GM15510 (cell line): ENCODE data around the gene TCP1.

Experiments
- POLR2A ChIP-seq: IDR thresholded peaks from 3 replicates; pipeline ENCODE4 v1.6.1; 2011; ENCODE audit warnings: borderline replicate concordance; ENCODE audit not compliant: insufficient read length; ENCODE audit errors: extremely low read depth

TCP1 gene

DNA sequence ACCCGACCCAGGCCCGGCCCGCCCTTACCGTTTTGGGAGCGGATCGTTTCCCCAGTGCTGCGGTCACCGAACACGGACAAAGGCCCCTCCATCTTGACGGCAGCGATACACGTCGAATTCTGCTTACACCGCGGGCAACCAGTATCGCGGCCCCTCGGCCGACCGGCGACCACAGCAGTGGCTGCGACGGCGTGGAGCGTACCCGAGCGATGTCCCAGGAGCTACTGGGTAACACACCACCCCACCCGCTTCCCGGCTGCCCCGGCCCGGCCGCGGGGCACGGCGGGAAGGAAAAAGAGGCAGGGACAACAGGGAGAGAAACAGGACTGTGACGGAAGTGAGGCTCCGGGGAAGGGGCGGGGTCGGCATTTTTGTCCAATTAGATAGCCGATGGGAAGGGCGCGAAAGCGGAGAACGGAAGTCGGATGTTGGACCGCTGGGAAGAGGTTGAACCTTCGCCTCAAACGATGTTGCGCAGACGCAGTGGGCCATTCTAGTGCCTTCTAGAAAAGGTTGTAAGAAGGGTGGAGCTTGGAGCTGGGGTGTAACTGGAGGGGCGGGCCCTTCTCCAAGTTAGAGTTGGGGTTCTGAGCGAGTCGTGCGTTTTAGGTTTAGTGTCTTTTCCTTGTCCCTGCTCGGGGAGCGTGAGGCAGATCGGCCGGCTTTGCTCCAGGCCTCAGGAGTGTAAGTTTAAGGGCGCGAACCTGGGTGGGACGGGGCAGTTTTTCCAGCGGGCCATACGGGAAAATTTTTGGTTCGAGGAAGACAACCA lies at the start of gene TCP1:
TSS of gene TCP1 (minus strand) at position 226 of the 772 bp plus-strand sequence. CDS start at position 92, 134 bp downstream.
- peak; percentile 97 for TF ChIP-seq POLR2A

DNA sequence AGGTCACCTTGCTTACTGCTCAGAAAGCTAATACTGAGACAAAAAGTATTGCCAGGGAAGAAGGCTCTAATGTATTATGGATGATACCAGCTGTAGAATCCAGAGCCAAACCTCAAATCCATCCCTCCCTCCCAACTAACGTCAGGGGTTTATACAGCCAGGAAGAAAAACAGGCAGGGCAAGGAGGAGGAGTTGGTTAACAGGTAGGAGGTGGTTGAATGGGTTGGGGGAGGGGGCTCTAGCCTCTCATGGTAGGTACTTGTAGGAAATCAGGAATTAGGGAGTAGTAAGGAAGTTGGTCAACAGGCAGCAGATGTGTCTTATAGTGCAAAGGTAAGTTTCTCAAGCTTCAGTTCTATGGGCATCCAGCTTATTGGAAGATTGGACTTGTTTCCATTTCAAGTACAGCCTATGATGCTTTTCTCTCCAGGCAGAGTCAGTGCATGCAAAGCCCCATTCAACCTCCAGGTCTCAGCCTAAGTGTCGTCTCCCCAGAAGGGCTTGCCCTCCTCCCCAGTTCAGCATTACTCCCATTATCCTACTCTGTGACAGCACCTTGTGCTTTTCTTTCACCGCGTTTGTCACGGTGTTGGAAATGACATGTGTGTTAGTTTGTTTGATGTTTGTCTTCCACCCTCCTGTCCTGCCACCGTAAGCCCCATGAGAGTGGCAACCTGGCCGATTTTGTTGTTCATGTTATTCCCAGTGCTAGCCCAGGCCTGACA lies 48.8 kb upstream of the TCP1 start:
- no peak for TF ChIP-seq POLR2A

DNA sequence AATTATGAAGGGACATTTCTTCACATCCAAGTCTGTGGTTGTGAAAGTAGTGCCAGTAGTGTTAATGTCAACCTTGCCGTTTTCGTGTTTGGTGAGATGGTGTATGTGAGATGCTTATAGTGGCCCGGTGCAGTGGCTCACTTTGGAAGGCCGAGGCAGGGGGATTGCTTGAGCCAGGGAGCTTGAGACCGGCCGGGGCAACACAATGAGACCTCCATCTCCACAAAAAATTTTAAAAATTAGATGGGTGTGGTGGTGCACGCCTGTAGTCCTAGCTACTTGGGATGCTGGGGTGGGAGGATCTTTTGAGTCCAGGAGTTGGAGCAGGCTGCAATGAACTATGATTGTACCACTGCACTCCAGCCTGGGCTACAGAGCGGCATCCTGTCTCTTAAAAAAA lies 48.1 kb upstream of the TCP1 start:
- TF ChIP-seq POLR2A = no peak

DNA sequence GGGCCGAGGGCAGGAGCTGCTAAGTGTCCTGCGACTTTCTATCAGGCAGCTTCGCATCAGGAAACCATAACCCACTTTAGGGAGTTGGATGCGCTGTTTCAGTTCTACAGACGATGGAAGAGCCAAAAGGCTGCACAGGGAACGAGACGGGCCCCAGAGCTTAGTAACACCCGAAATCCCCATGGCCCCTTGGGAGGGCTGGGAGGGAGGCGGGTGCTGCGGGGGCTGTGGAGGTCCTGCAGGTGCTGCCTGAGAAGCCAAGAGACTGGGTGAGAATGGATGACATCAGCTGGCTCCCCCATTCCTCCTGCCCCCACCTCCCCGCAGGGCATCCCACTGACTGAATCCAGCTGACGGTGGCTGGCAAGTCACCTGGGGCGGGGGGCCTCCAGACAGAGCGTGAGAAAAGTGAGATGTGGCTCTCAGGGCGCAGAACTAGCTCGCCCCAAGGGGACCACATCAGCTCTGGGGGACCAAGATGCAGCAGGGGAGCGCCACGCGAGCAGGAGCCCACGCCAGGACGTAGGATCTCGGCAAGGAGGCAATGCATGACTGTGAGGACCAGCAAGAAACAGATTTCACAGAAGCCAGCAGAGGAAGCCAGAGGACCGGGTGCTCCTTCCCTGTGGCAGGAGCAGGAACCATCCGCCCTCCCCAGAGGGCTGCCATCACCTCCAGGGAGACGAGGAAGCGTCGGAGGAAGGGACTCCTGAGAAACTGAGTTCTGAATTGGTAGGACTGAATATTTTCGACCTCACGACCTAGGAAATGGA lies 47.5 kb upstream of the TCP1 start:
- TF ChIP-seq POLR2A = no peak

DNA sequence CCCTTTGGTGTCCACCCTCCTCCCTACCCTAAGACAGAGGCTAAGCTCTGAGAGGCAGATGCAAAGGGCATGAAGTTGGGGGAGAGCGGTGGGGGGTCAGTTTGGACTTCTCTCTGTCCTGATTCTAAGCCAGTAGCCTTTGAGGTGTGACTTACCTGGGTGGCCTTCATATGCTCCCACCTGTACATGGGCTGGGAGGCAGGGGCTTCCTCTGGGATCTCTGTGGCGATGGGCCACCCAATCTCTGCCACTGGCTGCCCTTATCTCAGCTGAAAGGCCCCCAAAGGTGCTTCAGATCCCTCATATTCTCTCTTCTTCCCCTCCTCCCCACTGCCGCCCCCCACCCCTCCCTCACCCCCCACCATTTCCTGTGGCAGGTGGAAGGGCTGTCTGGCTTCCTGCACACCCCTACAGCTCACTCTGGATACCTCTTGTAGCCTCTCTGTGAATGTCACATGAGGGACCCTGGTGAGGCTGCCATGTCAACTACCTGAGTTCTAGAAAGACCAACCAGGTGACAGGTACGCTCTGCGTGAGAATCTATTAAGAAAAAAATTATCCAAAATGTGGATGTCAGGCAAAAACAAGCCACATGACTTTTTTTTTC lies 44.7 kb upstream of the TCP1 start:
- no peak for TF ChIP-seq POLR2A

DNA sequence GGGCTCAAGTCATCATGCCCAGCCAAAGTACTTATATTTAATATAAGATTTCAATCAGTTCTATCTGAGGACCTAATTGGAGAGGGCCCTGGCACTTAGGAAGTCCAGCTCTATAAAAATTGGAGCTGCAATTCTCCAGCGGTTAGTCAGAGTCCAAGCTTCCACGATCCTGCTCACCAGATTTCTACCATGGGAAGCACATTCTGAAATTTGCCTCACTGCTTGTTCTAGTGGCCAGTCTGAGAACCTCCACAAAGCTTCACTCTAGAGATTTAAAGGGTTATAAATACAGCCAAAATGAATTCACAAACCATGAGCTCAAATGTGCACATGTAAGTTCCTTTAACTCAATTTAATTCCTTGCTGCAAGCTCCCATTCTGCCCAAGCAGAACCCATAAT lies 44.2 kb upstream of the TCP1 start:
- TF ChIP-seq POLR2A = no peak

DNA sequence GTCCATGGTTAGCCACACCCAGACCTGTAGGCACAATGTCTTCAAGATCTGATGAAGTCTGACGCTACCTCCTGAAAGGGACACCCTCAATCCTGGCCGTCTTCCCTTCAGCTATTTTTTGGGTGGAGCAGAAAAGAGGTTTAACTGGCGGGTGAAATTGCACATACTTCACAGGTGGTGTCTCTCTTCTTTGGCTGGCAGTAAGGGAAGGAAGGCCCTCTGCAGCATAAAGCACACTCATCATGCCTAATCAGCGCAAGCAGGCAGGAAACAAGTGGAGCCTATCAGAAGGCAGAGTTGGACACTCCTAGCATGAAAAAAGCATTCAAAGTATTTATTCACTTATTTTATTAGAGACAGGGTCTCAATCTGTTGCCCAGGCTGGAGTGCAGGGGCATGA lies 43.5 kb upstream of the TCP1 start:
- no peak for TF ChIP-seq POLR2A

DNA sequence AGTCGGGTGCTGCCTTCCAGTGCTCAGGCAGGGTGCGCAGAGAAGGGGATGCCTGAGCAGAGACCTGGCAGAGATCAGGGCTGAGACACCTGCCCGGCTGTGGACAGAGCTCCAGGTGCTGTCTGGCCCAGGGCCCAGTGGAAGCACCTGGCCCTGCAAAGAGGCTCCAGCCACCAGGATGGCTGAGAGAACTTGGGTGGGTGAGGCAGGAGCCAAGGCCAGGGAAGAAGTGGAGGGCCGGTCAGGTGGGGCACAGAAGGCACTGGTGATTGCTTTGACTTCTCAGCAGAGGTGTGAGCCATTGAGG lies 41.9 kb upstream of the TCP1 start:
- TF ChIP-seq POLR2A = no peak

DNA sequence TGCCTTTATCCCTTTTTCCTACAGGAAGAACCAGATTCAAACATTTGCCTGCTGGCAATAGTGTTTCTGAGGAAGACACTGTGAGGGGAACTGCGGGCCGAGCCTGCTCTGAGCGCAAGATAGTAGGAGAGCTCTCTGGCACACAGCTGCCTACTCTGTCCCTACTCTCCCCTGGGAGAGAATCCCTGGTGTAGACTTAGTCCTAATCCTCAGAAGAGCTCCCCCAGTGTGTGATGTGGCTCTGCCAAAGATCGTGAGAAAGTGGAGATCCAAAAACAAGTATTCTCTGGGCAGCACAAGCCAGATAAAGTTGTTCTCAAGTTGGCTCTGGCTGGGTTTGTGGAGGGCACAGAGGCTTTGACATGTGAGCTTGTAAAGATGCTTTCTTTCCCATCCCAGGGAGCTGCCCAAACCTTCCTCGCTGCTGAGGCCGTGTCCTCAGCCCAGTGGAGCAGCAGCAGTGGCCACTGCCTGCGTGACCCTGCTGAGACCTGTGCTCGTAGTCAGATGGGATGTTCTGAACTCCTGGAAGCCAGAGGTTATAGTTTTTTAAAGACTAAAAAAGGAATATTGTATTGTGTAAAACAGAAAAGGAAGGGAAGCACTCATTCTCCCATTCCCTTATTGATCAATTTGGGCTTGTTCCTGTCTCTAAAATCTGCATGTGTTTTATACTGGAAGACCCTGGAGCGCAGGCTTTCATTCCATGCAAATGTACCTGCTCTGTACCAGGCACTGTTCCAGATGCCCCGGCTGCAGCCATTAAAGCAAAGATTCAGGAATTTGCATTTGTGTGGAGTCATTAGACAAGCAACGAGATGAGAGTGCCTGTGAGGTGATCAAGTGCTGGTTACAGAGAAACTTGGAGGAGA lies 41.3 kb upstream of the TCP1 start:
- TF ChIP-seq POLR2A = no peak

DNA sequence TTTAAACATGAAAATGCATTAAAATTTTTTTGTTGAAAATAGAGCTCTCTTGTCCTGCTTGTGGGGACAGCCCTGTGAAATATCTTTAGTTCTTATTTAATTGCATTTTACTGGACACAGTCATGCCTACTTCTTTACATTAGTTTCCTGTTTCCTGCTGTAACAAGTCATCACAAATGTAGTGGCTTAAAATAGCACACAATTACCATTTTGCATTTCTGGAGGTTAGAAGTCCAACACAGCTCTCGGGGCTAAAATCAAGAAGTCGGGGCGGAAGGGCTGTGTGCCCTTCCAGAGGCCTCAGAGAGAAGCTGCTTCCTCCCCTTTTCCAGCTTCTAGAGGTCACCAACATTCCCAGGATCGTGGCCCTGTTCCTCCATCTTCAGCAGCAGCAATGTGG lies 40.1 kb upstream of the TCP1 start:
- no peak for TF ChIP-seq POLR2A

DNA sequence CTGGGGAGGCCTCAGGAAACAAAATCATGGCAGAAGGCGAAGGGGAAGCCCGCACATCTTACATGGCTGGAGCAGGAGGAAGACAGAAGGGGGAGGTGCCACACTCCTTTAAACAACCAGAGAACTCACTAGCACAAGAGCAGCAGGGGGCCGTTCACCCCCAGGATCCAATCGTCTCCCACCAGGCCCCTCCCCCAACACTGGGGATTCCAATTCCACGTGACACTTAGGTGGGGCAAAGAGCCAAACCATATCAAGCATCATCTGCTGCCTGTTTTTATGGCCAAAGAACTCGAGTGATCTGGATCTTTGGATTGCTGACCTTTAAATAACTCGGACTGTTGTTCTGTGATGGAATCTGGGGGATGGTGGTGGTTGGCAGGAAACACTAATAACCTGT lies 38.7 kb upstream of the TCP1 start:
- no peak for TF ChIP-seq POLR2A

DNA sequence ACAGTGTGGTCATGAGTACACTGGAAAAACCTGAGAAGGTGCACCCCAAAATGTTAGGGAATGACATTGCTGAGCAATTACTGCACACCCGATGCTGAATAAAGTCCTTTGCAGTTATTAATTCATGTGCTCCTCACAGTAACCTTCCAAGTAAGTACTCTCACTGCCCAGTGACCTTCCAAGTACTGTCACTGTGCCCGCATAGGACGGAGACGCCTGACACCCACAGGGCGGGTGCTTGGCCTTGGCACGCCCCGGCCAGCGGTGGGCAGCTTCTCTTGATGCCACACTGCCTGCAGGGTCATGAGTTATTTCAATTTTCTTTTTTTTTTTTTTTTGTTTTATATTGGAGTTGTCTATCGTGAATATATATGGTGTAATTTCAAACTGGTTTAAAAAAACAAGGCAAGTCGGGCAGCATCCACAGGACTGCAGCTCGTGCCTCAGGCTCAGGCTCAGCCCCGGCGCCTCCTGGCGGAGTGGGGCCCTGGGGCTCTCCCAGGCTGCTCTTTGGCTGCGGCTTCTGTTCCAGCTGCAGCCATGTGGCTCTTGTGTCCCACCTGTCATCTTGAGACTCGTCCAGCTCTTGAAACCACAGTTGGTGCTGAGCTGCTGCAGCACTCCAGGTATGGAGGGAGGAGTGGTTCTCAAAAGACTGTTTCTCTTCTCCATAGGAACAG lies 37.7 kb upstream of the TCP1 start:
- no peak for TF ChIP-seq POLR2A

DNA sequence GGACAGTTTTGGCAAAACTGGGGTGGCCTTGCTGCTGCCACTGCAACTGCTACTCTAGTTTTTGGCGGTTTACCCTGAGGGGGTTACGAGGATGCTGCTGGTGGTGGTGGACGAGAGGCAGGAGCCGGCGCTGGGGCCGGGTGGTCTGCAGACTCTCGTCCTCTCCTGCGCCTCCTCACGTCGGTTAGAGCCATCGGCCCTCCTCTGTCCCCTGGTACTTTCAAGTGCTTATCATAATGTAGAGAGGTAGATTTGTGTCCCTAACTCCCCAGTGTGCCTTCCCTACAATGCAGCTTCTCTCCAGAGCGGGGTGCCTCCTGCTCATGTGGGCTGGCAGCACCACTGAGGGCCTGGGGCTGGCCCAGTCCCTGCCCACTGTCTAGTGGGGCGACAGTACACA lies 36.6 kb upstream of the TCP1 start:
- no peak for TF ChIP-seq POLR2A

DNA sequence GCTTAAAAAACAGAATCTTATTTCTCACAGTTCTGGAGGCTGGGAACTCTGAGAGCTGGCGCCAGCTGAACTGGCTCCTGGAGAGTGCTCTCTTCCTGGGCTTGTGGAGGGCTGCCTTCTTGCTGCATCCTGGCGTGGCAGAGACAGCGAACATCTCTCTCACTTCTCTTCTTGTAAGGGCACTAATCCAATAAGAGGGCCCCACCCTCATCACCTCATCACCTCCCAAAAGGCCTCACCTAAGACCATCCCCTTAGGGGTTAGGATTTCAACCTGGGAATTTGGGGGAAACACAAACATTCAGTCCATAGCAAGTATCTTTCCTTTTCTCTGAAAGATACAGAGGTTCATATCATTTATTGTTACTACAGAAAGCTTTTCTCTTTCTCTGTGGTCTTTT lies 34.6 kb upstream of the TCP1 start:
- TF ChIP-seq POLR2A = no peak
